Activated CD4-positive, alpha-beta memory T cell treated with anti-CD3 and anti-CD28 coated beads, Interleukin-2, amount 10 ng/mL, durations not matched to agents 7 days and 5 days (primary cell): ENCODE results near the gene C1QTNF8. TPM values are rescaled to one million over a fixed set of nuclear protein-coding genes. Genes with fewer than 3 reads are reported as not detected.
"Not testable (repeated sequence)": the region's sequence is repeated elsewhere in the genome, so short reads cannot be mapped to it uniquely, and the experiment has no call there.

ENCODE experiments used
- CTCF ChIA-PET: fragments of 350-600 bp; sonication (Branson Sonifier 250); formaldehyde crosslinking; loops from one replicate; lab custom pipeline; 2021; ENCODE audit warnings: antibody characterized with exemption, inconsistent platforms; lab: Charles Lee
- POLR2A ChIA-PET: fragments of 350-600 bp; sonication (Branson Sonifier 250); formaldehyde crosslinking; loops from one replicate; lab custom pipeline; 2021; ENCODE audit warnings: antibody characterized with exemption; lab: Charles Lee
- DNase-seq: peaks from one replicate; pipeline ENCODE4 v3.0.0-alpha.2; 2020
- H3K27ac Mint-ChIP-seq: one replicate; pipeline ENCODE4 v1.8.0; 2021; ENCODE audit warnings: mild to moderate bottlenecking, mixed read lengths
- H3K27me3 Mint-ChIP-seq: one replicate; pipeline ENCODE4 v1.8.0; 2021; ENCODE audit warnings: mixed read lengths
- H3K36me3 Mint-ChIP-seq: one replicate; pipeline ENCODE4 v1.8.0; 2021; ENCODE audit warnings: low read depth, mixed read lengths
- H3K4me1 Mint-ChIP-seq: one replicate; pipeline ENCODE4 v1.8.0; 2021; ENCODE audit warnings: mixed read lengths
- H3K4me3 Mint-ChIP-seq: one replicate; pipeline ENCODE4 v1.8.0; 2021; ENCODE audit warnings: mild to moderate bottlenecking, mixed read lengths
- H3K9me3 Mint-ChIP-seq: one replicate; pipeline ENCODE4 v1.8.0; 2021; ENCODE audit warnings: mixed read lengths
- total RNA-seq, 2 experiments: library from RNA; stranded (reverse); gene quantifications; one replicate each; pipeline ENCODE4 v1.2.3, GENCODE V29; 2021

Gene C1QTNF8
- total RNA-seq, 2 experiments from 2014 or later = not detected

DNA sequence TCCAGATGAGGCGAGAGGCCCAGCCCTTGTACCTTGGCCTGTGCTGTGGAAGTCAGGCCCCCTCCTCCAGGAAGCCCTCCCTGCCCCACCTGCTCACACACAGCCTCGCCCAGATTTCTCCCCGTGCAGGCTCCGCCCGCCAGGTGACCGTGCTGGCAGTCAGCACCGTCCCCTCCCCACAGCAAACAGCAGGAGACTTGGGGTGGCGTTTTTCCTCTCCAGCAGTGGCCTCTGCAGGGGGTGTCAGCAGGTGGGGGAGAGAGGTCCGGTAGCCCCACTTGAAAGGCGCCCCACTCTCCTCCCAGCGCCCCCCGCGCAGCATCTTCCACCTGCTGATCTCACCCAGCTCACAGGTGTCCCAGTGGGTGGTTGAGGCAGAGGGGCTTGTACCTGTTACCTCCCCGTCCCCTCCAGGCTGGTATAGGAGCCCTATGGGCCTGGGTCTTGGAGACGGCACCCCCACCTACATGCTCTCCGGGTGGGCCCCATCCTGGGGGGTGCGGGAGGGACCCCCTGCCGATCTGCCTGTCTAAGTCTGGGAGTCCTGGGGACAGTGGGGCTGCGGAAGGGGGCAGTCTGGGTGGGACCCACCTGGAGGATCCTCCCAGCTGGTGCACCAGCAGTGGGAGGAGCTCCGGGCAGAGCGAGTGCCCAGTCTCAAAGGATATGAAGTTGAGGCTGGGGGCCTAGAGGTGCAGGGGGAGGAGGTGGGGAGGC is 4.2 kb upstream of the C1QTNF8 start:
- CTCF ChIA-PET = no interaction called here
- H3K4me3 Mint-ChIP-seq = no peak overlapping the region
- no peaks in the 10 kb centered on the region for H3K4me1 Mint-ChIP-seq
- H3K36me3 Mint-ChIP-seq = no peaks in the 10 kb centered on the region
- no peaks in the 10 kb centered on the region for H3K27me3 Mint-ChIP-seq
- H3K27ac Mint-ChIP-seq = no peak overlapping the region
- no peak for DNase-seq
- POLR2A ChIA-PET = no interaction called here
- no peaks in the 10 kb centered on the region for H3K9me3 Mint-ChIP-seq

DNA sequence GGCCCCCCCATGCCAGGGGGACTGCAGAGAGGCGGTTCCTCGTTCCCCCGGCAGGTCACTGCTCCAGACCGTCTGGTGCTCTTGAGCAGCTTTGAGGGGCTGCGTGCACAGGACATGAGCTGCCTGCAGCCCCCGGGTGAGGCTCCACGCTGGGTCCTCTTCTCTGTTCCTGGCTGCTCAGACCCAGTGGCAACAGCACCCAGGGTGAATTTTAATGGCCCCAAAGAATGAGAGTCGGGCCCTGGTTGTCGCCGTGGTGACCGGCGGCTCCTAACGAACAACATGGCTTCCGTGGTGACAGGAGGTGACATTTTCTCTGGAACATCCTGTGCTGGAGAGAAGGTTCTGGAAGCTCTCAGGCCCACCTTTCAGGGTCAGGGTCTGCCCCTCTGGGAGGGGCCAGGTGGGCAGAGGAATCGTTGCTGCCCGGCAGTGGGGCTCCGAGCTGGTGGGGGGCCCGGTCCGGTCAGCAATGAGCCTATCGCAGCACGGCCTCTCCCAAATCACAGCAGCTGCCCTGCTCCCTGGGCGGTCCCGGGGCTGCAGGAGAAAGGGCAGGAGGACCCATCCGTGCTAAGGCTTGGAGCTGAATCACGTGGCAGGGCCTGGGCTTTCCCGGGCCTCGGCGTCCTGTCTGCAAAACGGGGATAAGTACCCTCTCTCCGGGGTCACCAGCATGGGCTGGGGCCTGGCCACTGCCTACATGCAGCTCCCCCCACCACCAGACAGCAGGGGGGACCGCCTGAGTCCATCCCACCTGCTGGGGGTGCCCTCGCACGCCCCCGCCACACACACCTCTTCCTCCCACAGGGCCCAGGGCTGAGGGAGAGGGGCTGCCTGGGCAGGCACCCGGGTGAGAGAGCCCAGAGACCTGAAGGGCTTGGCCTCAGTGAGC is 3.4 kb upstream of the C1QTNF8 start:
- ChIA-PET CTCF (no interaction called here), POLR2A (no interaction called here)
- H3K4me3 Mint-ChIP-seq = no peak overlapping the region
- H3K36me3 Mint-ChIP-seq = no peaks in the 10 kb centered on the region
- H3K4me1 Mint-ChIP-seq = no peaks in the 10 kb centered on the region
- no peaks in the 10 kb centered on the region for H3K9me3 Mint-ChIP-seq
- no peaks in the 10 kb centered on the region for H3K27me3 Mint-ChIP-seq
- DNase-seq = no peak
- H3K27ac Mint-ChIP-seq = no peak overlapping the region

DNA sequence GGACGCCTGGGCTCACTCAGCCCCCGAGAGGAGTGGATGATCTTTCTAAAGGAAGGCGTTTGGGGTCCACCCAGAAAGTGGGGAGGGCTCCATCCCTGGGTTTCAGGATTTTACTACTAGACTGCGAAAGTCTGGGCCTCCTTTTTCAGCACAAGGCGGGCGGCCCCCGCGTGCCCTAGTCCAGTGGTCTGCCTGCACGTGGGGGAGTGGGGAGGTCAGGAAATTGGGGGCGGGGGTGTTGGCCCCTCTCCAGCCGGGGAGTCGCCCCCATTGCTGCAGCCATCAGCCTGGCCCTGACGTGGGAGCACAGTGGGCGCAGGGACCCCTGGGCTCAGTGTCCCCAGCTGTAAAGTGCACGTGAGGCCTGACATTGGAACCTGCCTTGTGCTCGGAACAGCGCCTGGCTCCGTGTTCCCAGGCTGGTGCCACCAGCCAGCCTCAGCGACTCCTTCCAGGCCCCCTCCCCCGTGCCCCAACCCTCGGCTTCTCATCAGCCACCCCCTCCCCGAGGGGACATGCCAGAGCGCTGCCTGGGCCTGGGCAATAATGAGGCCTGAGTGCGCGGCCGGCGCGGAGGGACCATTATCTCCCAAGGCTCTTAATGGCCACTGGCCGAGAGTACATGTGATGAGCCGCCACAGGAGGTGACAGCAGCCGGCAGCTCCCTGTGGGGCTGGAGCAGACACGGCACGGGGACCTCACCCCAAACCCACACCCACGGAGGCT is 2.4 kb upstream of the C1QTNF8 start:
- Mint-ChIP-seq H3K9me3 (peaks cover under 1% of the 10 kb centered on the region), H3K4me3 (no peak overlapping the region), H3K36me3 (peaks cover under 1% of the 10 kb centered on the region), H3K27me3 (no peaks in the 10 kb centered on the region), H3K4me1 (no peaks in the 10 kb centered on the region), H3K27ac (no peak overlapping the region)
- ChIA-PET POLR2A (no interaction called here), CTCF (no interaction called here)
- no peak for DNase-seq

DNA sequence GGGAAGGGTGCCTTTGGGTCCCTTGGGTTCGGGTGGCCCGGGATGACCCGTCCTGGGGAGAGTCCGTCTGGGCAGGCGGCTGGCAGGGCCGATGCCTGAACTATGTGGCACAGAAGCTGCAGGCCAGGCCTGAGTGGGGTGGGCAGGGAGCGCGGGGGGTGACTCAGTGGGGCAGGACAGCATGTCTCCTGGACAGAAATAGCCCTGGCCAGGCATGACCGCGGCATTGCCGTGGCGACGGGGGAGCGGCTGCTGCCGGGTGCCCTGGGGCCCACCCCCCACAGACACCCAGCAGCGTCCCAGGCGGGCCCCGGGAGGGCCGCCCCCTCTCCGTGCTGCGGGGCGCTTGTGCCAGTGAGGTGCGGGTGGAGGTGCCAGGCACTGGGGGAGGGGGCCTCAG is 1.8 kb upstream of the C1QTNF8 start:
- DNase-seq = no peak
- POLR2A ChIA-PET = no interaction called here
- no peak overlapping the region for H3K4me3 Mint-ChIP-seq
- H3K27ac Mint-ChIP-seq = no peak overlapping the region
- H3K4me1 Mint-ChIP-seq = no peaks in the 10 kb centered on the region
- H3K27me3 Mint-ChIP-seq = no peaks in the 10 kb centered on the region
- peaks cover 2% of the 10 kb centered on the region for H3K9me3 Mint-ChIP-seq
- CTCF ChIA-PET = no interaction called here
- H3K36me3 Mint-ChIP-seq = peaks cover 2% of the 10 kb centered on the region

DNA sequence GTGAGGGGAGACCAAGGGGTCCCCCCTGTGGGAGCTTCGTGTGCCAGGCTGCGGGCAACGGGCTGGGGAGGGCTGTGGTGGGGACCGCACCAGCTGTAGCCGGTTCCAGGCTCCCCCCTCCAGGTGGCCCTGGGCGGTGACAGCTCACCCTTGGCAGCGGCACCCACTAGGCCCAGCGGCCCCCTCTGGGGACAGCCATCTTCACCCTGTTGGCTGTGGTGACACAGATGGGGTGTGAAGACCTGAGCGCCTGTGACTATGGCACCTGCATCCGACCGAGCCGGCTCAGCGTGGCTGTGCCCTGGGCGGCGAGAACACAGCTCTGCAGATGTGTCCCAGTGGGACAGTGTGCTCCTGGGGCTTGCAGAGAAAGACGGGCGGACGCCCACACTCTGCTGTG is 1.1 kb upstream of the C1QTNF8 start:
- H3K4me1 Mint-ChIP-seq = no peaks in the 10 kb centered on the region
- H3K4me3 Mint-ChIP-seq = no peak overlapping the region
- peaks cover 3% of the 10 kb centered on the region for H3K9me3 Mint-ChIP-seq
- ChIA-PET CTCF (no interaction called here), POLR2A (no interaction called here)
- DNase-seq = no peak
- H3K27ac Mint-ChIP-seq = no peak overlapping the region
- peaks cover 3% of the 10 kb centered on the region for H3K36me3 Mint-ChIP-seq
- H3K27me3 Mint-ChIP-seq = no peaks in the 10 kb centered on the region

DNA sequence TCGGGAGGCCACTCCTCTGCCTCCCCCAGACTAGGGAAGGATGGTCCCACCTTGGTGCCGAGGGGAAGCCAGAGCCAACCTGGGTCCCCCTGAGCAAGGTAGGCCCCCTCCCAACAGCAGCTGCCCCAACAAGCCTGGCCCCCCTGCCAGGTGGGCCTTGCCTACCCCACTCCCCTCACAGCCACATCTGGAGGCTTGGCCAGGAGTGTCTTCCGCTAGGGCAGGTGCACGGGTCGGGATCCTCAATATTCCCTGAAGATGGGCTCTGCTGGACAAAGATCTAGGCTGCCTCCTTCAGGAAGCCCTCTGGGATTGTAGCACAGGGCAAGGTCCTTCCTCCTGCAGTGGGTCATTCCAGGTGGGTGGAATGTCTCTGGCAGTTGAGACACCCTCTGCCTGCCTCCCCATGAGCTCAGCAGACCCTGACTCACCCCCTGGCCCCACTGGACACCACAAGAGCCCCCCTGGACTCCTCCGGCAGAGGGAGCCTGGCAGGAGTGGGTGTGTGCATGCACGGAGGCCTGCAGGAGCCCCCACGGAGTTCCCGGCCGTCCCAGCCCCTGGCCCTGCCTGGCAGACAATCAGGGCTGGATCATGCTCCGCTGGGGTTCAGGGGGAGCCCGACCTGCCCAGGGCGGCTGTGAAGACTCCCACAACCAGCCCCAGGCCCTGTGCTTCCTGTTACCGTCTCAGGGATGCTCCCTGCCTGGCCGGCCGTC is 435 bp downstream of the C1QTNF8 start:
- Mint-ChIP-seq H3K9me3 (peaks cover 8% of the 10 kb centered on the region), H3K36me3 (peaks cover 7% of the 10 kb centered on the region), H3K27me3 (no peaks in the 10 kb centered on the region), H3K4me1 (no peaks in the 10 kb centered on the region), H3K27ac (no peak overlapping the region), H3K4me3 (no peak overlapping the region)
- POLR2A ChIA-PET = no interaction called here
- no peak for DNase-seq
- CTCF ChIA-PET = no interaction called here

DNA sequence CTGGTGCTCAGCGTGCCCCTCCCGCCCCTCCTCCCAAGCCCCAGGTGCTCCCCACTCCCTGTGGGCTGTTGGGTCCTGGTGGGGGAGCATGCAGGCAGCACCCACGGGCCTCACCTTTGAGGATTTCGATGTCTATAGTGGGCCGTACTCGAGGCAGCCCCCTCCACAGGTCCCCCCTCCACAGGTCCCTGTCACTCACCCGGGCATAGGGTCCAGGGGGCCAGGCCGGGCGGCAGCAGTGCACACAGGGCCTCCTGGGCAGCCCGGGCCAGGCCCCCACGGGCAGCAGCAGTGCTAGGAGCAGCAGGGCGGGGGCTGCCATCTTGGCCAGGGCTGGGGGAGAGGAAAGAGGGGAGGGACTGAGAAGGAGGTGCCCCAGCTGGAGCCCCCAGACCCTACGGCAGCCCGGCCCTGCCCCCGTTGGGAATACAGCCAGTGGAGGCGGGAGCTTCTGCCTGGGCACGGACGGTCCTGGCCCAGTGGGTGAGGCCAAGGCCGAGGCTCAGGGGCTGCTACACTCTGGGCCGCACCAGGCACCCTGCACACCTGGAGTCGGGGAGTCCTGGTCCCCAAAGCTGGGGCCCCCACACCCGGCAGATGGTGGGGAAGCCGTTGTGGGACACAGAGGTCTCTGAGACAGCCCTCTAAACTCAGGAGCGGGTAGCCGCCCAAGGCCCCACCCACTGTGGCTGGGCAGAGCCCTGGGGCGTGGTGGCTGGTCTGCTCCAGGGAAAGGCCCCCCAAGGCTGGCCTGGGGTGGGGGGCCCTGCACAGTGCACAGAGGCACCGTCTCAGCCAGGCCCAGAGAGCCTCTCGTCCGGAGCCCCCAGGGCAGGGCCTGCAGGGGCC is 1.2 kb downstream of the C1QTNF8 start:
- ChIA-PET CTCF (no interaction called here), POLR2A (no interaction called here)
- no peak for DNase-seq
- Mint-ChIP-seq H3K4me3 (no peak overlapping the region), H3K36me3 (peaks cover 7% of the 10 kb centered on the region), H3K9me3 (peaks cover 8% of the 10 kb centered on the region), H3K27me3 (no peaks in the 10 kb centered on the region), H3K4me1 (no peaks in the 10 kb centered on the region), H3K27ac (no peak overlapping the region)

DNA sequence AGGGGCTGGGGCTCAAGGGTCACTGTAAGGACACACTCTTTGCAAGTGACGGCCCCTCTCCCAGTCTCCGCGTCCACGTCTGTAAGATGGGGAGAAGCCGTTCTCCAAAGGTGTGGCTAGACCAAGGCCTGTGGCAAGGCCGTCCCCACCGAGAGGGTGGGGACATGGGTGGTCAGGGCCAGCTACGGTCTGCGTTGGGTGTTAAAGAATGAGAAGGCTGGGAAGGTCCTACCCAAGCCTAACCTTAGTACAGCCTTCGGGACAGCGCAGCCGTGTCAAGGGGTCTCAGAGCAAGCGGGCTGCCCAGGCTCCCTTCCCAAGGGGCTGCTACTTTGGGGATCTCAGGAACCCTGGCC is 1.9 kb downstream of the C1QTNF8 start:
- Mint-ChIP-seq H3K27ac (no peak overlapping the region), H3K9me3 (peaks cover 8% of the 10 kb centered on the region), H3K36me3 (peaks cover 7% of the 10 kb centered on the region), H3K27me3 (no peaks in the 10 kb centered on the region), H3K4me3 (no peak overlapping the region), H3K4me1 (no peaks in the 10 kb centered on the region)
- ChIA-PET CTCF (no interaction called here), POLR2A (no interaction called here)
- no peak for DNase-seq

DNA sequence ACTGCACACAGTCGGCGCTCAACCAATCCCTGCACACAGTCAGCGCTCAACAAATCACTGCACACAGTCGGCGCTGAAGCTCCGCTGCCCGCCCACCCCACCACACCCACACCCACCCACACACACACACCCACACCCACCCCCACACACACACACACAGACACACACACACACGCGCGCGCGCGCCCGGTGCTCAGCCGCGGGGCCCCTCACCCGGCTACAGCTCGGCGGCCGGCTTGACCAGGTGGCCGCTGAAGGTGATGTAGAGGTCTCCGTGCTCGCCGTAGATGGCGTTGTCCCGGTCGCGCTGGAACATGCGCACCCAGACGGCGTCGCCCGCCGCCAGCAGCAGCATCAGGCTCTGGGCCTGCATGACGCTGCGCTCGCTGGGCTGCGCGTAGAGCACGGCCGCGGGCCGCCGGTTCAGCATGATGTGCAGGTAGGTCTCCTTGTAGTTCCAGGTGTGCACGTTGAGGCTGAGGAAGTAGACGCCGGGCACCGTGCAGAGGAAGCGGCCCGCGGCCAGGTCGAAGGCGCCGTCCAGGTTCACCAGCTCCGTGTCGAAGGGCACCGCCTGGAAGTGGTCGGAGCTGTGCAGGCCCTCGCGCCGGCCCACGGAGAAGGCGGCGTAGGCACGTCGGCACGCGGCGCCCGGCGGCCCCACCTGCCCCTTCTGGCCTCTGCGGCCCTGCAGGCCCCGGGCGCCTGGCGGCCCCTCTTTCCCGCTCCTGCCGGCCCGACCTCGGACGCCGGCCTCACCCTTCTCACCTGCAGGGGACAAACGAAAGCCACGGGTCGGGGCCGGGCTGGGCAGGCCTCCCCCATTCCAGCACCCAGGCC is 2.5 kb downstream of the C1QTNF8 start:
- no peak overlapping the region for H3K27ac Mint-ChIP-seq
- H3K9me3 Mint-ChIP-seq = peaks cover 8% of the 10 kb centered on the region

DNA sequence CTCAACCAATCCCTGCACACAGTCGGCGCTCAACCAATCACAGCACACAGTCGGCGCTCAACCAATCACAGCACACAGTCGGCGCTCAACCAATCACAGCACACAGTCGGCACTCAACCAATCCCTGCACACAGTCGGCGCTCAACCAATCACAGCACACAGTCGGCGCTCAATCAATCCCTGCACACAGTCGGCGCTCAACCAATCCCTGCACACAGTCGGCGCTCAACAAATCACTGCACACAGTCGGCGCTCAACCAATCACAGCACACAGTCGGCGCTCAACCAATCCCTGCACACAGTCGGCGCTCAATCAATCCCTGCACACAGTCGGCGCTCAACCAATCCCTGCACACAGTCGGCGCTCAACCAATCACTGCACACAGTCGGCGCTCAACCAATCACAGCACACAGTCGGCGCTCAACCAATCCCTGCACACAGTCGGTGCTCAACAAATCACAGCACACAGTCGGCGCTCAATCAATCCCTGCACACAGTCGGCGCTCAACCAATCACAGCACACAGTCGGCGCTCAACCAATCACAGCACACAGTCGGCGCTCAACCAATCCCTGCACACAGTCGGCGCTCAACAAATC is 3.3 kb downstream of the C1QTNF8 start:
- DNase-seq, CTCF ChIA-PET, H3K9me3 Mint-ChIP-seq, POLR2A ChIA-PET, H3K4me1 Mint-ChIP-seq, H3K4me3 Mint-ChIP-seq, H3K36me3 Mint-ChIP-seq, H3K27me3 Mint-ChIP-seq, H3K27ac Mint-ChIP-seq: not testable (repeated sequence)

More for the DNA sequence above, 2.5 kb downstream of the C1QTNF8 start:
- peak; percentile 22 for DNase-seq
- ChIA-PET POLR2A (no interaction called here), CTCF (no interaction called here)
- Mint-ChIP-seq H3K4me3 (no peak overlapping the region), H3K4me1 (no peaks in the 10 kb centered on the region), H3K36me3 (peaks cover 7% of the 10 kb centered on the region), H3K27me3 (no peaks in the 10 kb centered on the region)

DNA sequence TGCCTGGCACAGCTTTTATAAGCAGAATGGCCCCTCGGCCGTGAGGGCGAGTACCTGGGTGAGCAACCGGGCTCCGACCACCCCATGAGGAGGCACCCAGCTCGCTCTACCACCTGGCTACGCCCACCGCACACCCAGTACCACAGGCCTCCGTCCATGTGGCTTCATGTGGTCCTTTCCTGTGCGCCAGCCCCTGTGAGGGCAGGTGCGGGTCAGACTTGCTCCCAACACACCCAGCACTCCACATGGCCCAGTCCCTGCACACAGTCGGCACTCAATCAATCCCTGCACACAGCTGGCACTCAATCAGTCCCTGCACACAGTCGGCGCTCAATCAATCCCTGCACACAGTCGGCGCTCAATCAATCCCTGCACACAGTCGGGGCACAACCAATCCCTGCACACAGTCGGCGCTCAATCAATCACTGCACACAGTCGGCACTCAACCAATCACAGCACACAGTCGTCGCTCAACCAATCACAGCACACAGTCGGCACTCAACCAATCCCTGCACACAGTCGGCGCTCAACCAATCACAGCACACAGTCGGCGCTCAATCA is 4.0 kb downstream of the C1QTNF8 start:
- Mint-ChIP-seq H3K4me3 (no peak overlapping the region), H3K4me1 (no peaks in the 10 kb centered on the region), H3K36me3 (peaks cover 7% of the 10 kb centered on the region), H3K27ac (no peak overlapping the region), H3K9me3 (peaks cover 8% of the 10 kb centered on the region), H3K27me3 (no peaks in the 10 kb centered on the region)
- ChIA-PET CTCF (no interaction called here), POLR2A (no interaction called here)
- DNase-seq = no peak
